NCI-H2107 treated with DMSO at 0.1 percent for 48 hours (cell line): ENCODE measurements around the gene BRD9.
"Not testable (repeated sequence)": the region's sequence is repeated elsewhere in the genome, so short reads cannot be mapped to it uniquely, and the experiment has no call there.

Experiments used
- DNase-seq: peaks from one replicate; lab custom pipeline; 2025; ENCODE audit not compliant: unreplicated experiment; lab: John Stamatoyannopoulos, UW

The BRD9 gene

DNA sequence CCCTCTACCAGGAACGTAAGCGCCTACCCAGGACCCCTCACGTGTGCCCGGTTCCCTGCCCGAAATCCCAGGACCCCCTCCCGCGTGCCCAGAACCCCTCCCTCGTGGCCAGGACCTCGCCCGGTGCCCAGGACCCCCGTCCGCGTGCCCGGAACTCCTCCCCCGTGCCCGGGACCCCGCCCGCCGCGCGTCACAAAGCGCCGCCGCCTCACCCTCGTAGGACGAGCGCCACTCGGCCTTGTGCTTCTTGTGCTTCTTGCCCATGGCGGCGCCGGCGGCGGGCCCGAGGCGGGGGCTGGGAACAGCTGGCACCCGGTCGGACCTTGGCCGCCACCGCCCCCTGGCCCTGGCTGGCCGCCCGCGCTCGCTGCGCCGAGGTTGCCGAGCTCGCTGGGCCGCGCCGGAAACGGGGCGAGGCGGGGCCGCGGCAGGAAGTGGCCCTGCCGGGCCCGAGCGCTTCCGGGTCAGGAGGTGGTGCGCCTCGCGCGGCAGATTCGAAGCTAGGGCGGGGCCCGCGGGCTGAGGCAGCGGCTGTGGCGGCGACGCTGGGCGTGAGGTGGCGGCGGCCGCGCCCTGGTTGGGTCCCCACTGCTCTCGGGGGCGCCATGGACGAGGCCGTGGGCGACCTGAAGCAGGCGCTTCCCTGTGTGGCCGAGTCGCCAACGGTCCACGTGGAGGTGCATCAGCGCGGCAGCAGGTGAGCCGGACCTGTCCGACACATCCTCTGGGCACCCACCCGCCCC is at the start of gene BRD9, which contains the start of gene TRIP13:
Gene BRD9 (minus strand): TSS at position 408 of the 743 bp plus-strand sequence. CDS start 144 bp downstream, at position 264.
Gene TRIP13 (plus strand): TSS at position 491 of the 743 bp plus-strand sequence. CDS start 115 bp downstream, at position 606.
- peak; percentile 9 for DNase-seq

DNA sequence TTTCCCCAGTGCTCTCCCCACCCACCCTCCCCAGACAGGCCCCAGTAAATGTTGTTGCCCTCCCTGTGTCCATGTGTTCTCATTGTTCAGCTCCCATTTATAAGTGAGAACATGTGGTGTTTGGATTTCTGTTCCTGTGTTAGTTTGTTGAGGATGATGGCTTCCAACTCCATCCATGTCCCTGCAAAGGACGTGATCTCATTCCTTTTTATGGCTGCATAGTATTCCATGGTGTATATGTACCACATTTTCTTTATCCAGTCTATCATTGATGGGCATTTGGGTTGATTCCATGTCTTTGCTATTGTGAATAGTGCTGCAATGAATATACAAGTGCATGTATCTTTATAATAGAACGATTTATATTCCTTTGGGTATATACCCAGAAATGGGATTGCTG is 48.1 kb upstream of the BRD9 start:
- DNase-seq = not testable (repeated sequence)

DNA sequence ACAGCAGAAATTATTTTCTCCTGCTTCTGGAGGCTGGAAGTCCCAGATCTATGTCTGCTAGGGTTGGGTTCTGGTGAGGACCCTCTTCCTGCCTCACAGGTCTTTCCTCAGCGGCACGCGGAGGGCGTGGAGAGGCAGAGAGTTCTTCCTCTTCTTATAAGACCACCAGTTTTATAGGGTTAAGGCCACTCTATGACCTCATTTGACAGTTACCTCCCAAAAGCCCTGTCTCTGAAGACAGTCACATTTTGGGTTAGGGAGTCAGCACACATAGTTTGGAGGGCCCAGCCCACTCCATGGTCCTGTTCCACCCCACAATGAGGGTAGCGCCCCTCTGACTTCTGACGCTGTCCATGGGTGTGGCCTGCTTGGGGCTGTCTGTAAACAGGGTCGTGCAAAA is 46.8 kb upstream of the BRD9 start:
- no peak for DNase-seq

DNA sequence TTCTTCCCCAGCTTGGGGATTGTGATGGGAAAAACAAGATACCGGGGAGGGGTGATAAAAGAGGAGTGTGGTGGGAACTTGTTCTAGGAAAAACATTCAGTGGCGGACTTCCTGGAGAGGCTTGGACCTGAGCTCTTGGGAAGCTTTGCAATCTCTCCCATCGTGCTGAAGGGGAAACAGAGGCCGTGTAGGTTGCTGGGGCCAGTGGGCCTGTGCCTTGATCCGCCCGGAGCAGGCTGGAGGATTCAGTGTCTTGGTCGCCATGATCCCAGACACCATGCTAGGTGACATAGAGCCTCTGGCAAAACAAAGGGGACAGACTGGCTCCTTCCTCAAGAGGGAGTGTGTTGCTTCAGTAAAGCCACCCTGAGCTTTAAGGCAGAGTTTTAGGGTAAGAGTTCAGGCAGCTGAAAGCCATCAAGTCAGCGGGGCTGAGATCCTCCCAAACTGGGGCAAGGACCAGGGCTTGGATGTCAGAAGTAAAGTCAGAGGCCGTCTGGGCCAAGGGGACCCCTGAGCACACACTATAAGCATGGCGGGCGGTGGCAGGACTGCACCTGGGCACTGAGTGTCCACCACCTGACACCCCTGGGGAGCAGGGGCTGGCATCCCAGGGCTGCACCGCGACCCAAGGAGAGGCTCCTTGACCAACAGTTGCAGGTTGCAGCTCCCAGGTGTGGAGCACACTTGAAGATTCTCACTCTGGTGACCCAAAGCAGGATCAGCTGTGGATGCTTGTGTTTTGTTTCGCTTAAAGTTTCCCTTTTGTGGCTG is 44.7 kb upstream of the BRD9 start:
- no peak for DNase-seq

DNA sequence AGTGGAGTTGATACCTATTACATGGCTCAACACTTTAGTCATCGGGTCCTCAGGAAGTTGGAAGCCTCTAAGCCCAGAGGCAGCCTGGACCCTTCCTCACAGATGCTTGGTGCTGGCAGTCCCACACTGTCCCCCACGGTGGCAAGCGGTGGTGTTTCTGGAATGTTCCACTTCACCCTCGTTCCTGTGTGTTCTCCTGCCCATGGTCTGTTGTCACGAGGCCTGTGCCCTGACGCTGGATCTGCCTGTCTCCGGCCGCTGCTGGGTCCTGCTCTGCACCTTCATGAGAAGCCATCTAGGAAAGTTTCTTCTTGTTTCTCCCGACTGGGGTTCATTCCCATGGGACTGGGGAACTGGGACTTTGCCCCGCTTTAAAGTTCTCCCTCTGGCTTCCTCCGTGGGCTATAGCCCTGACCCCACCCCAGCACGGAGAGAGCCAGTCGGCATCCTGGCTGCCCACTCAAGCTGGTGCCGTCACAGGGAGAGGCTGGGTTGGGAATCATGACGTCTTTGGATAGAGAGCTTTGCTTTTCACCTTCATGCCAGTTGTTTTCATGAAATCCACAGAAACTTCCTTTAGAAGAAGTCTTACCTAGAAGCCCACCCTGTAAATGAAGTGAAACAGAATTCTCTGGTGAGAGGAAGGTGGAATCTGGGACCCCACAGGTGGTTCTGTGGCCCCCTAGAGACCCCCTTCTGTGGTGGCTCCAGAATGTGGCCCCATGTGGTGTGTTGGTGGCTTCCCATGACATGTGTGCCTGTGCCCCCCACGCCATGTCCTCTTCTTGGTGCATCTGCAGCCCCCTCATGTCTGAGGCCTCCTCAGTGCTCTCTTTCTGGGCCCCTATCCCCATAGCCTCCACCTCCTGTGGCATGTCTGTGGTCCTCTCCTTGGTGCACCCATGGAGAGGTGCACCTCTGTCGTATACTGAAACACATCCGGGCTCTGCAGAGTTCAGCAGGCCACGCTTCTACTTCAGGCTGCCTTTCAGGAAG is 43.8 kb upstream of the BRD9 start:
- no peak for DNase-seq

DNA sequence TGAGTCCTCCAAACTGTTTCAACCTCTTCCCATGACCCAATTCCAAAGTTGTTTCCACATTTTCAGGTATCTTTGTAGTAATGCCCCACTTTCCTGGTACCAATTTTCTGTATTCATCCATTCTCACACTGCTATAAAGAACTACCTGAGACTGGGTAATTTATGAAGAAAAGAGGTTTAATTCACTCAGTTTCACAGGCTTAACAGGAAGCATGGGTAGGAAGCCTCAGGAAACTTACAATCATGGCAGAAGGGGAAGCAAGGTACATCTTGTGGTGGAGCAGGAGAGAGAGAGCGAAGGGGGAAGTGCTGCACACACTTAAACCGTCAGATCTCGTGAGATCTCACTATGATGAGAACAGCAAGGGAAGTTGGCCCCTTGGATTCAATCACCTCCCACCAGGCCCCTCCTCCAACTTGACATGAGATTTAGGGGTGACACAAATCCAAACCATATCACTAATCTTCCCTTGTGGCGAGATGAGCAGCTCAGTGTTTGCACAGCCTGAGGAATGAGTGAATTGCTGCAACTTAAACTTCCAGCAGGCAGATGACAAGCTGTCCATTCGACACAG is 43.0 kb upstream of the BRD9 start:
- no peak for DNase-seq

DNA sequence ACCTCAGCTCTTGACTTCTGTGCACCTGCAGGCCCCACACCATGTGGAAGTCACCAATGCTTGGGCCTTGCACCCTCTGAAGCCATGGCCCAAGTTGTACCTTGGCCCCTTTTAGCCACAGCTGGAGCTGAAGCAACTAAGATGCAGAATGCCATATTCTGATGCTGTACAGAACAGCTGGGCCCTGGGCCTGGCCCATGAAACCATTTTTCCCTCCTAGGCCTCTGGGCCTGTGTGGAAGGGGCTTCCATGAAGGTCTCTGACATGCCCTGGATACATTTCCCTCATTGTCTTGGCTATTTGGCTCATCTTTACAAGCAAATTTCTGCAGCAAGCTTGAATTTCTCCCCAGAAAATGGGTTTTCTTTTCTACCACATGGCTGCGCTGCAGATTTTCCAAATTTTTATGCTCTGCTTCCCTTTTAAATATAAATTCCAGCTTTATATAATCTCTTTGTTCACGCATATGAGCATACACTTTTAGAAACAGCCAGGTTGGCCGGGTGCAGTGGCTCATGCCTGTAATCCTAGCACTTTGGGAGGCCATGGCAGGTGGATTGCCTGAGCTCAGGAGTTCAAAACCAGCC is 41.9 kb upstream of the BRD9 start:
- DNase-seq = not testable (repeated sequence)

DNA sequence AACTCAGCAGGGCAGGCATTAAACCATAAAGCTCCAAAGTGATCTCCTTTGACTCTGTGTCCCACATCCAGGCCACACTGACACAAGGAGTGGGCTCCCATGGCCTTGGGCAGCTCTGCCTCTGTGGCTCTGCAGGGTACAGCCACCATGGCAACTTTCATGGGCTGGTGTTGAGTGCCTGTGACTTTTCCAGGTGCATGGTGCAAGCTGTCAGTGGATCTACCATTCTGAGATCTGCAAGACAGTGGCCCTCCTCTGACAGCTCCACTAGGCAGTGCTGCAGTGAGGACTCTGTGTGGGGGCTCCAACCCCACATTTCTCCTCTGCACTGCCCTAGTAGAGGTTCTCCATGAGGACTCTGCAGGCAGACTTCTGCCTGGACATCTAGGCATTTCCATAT is 41.4 kb upstream of the BRD9 start:
- DNase-seq = not testable (repeated sequence)

DNA sequence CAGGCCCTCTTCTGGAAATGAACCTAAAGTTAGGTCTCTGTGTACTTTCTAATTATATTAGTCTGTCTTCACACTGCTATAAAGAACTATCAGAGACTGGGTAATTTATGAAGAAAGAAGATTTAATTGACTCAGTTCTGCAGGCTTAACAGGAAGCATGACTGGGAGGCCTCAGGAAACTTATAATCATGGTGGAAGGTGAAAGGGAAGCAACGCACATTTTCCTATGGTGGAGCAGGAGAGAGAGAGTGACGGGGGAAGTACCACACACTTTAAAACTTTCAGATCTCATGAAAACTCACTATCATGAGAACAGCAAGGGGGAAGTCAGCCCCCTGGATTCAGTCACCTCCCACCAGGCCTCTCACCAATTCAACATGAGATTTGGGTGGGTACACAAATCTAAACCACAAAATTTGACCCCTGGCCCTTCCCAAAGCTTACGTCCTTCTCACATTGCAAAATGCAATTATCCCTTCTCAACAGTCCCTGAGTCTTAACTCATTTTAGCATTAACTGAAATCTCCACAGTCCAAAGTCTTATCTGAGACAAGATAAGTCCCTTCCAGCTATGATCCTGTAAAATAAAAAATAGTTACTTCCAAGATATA is 40.8 kb upstream of the BRD9 start:
- DNase-seq = no peak

DNA sequence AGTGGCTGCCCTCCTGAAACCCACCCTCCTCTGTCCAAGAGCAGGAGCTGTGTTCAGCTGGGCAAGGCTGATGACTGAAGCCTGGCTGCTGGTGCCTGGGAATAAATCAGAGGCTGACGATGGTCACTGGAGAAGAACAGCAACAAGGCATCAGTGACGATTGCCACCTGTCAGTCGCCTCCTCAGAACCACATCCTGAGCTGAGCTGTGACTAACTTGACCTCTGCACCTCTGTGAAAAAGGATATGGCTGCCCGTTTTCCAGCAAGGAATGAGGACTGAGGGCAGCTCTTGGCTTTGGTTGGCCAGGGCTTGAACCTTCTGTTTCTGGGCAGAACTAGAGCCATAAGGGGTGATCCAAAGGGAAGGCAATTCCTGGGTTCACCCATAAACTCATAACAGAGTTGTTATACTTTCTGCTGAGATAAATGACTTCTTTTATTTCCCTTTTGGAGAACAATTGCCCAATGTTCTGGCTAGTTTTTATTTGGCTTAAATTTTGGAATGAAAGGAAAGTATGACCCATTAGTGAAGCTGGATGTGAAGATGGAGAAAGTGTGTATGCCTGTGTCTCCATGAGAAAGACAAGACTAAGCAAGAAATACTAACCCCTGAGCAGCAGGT is 40.1 kb upstream of the BRD9 start:
- no peak for DNase-seq

DNA sequence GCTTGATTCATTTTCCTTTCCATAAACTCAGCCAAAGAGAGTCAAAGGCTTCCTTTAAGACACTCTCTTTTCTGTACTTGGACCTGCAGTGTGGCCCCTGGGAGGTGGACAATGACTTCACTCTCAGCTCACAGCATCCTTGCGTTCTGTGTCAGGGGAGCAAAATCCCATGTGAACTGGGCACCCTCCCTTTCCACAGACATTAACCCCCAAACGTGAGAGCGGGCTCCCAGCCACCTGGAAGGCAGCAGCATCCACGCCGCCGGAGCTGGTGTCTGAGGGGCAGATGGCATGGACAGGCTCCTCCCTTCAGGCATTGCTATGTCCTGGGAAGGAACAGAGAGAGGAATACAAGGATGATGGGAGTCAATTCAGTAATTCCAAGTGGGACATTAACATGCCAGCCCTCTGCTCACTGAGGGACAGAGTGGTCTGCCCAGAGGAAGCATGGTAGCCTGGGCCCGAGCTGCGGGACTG is 39.6 kb upstream of the BRD9 start:
- no peak for DNase-seq

DNA sequence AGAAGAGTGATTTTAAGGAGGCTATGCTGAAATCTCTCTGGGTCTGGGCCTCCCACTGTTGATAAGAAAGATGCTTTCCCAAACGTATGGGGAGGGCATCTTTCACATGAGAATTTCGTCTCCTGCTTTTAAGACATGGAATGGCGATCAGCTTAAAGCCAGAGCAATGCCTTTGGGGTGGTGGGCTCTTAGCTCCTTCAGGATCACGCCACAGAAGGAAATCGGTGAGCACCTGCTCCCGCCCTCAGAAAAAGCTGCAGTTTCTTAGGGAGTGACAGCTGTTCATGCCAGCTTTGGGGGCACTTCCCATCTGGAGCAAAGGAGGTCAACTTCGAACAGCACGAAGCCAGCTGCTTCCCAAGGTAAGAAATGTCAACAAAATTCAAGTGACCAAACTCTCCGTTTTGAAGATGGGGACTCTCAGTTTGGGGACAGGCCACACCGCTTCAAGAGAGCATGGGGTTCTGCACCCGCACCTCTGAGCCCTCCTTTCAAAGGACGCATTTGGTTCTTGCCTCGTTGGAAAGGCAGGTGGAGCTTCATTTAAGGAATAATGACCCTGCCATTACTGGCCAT is 39.1 kb upstream of the BRD9 start:
- no peak for DNase-seq

DNA sequence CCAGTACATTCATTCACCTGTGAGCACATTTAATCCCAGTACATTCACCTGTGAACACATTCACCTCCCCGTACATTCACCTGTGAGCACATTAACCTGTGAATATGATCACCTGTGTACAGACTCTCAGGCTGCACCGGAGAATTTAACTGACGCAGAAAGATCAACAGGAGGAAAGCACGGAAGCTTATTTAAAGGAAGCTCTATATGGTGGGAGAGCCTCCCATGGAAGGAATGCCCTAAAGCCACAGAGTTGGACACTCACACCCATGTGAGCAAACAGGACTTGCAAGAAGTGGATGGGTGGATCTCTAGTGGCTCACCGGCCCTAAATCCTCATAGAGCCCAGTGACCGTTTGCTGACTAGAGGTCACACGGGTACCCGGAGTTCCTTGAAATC is 38.3 kb upstream of the BRD9 start:
- no peak for DNase-seq

DNA sequence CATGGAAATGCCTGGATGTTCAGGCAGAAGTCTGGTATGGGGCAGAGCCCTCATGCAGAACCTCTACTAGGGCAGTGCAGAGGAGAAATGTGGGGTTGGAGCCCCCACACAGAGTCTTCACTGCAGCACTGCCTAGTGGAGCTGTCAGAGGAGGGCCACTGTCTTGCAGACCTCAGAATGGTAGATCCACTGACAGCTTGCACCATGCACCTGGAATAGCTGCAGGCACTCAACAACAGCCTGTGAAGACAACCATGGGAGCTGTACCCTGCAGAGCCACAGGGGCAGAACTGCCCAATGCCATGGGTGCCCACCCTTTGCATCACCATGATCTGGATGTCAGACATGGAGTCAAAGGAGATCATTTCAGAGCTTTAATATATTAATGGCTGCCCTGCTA is 37.0 kb upstream of the BRD9 start:
- no peak for DNase-seq

DNA sequence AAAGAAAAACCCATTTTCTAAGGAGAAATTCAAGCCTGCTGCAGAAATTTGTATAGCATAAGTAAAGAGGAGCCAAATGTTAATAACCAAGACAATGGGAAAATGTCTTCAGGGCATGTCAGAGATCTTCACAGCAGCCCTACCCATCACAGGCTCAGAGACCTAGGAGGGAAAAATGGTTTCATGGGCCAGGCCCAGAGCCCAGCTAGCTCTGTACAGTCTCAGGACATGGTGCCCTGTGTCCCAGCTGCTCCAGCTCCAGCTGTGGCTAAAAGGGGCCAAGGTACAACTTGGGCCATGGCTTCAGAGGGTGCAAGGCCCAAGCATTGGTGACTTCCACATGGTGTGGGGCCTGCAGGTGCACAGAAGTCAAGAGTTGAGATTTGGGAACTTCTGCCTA is 36.6 kb upstream of the BRD9 start:
- DNase-seq = not testable (repeated sequence)

DNA sequence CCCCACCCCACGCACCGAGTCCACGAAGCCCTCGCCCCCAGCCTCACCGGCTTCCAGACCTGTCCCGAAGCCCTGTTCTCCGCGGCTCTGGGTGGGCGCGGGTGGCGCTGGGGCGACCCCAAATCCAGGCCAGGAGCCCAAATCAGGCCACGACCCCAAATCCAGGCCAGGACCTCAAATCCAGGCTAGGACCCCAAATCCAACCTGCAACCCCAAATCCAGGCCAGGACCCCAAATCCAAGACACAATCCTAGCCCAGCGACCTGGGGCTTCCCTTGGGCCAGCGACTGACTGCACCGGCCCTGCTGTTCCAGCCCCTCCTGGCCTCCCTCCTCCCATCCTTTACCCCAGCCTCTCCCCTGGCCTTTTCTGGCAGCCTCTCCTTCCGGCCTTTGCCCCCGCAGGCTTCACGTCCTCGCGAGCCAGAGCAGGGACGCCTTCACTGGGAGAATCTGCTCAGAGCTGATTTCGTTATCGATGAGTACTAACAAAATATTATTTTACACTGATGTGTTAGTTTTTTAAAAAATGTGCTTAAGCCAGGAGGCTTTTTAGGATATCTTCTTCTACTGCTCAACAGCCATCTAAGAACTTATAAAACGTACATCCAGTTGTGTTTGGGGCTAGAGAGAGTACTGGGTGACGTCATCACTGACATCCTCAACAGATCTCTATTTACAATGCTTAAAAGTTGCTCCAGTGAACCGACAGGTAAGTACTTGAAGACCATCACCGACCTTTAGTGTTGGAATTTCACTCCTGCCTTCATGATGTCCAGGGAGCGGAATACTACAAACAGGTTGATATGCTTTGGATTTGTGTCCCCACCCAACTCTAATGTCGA is 34.8 kb upstream of the BRD9 start:
- DNase-seq = no peak

DNA sequence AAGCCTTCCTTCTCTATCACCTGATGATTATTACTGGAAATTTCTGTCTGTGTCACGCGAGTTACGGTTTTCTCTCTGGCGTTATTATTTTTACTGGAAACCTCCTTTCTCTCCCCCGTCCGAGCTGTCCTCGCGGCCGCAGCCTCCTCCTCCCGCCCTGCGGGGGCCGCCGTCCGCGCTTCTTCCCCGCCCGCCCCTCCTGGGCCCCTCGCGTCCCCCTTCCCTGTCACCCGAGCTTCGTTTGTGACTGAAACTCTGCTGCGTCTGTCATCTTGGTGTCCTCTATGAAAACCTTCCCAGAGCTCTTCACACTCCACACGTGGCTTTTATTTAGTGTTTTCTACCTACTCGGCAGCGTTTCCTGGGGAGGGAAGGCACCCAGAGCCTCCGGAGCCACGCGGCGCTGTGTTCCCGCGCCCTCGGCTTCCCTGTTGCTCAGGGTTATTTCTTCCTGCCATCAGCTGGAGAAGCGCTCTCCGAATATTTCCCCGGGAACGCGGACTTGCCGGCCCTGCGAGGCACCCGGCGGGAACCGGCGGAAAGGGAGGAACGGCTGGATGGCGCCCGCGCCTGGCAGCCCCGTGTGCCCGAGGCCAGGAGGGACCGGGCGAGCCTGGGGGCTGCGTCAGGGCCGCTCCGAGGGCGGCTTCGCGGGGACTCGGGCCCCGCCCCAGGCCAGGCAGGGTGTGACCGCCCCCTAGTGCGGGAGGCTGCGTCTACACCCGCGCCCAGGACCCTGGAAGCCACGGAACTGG is 34.0 kb upstream of the BRD9 start:
- no peak for DNase-seq
